Neural cell (in vitro differentiated cells): ENCODE results near the gene SLC16A9. TPM values are rescaled to one million over a fixed set of nuclear protein-coding genes. Genes with fewer than 3 reads are reported as not detected.

ENCODE experiments used
- polyA plus RNA-seq: library from polyadenylated mRNA; depleted of rRNA; stranded (reverse); fragments of >200 nt; gene quantifications from 2 replicates; pipeline ENCODE4 v1.2.3, GENCODE V29; 2014

The SLC16A9 gene
- polyA plus RNA-seq, 1 donor from 2014 or later: 208 TPM

Other genes starting within 250 kb of the SLC16A9 start
- gene MRLN, start 43.6 kb upstream of the SLC16A9 start, polyA plus RNA-seq: not detected in 2 replicates
- gene CCDC6, start 196.7 kb upstream of the SLC16A9 start, polyA plus RNA-seq: 20.1 and 20.4 TPM in 2 replicates